Measurements from ENCODE around the gene ZNF782. TPM values are rescaled to one million over a fixed set of nuclear protein-coding genes. Genes with fewer than 3 reads are reported as not detected.

ZNF782 gene
- total and polyA plus RNA-seq, 2 donors (not counting 3 experiments of a cell fraction or from before 2014, with no cell fraction given) = 0.97 to 3.6 TPM

- no peak overlapping the region for H3K9ac ChIP-seq (replicated peaks; ENCODE audit: extremely low read depth, insufficient read depth, low read length)
- no peak for FAIRE-seq
- H3K4me3 ChIP-seq (replicated peaks in 1 of 3; ENCODE audit: insufficient read depth in 1 of 3, low read depth in 1 of 3, low read length in 3 of 3) = no peak overlapping the region
- H3K4me2 ChIP-seq (ENCODE audit: insufficient read depth, low read length) = no peak overlapping the region
- no peaks in the 10 kb centered on the region for H3K9me1 ChIP-seq (replicated peaks; ENCODE audit: control insufficient read depth, extremely low read depth, insufficient read depth, low read length)
- no peak for TF ChIP-seq EZH2 (IDR thresholded peaks at IDR 0.05; ENCODE audit: borderline replicate concordance, low read depth, low read length, severe bottlenecking)
- no peak for TF ChIP-seq JUN (IDR thresholded peaks at IDR 0.05; ENCODE audit: borderline replicate concordance, insufficient read depth, insufficient read length, low read depth)
- no peak for TF ChIP-seq MAX (IDR thresholded peaks at IDR 0.05; ENCODE audit: insufficient read depth, insufficient read length)
- no peak for TF ChIP-seq GATA2 (IDR thresholded peaks at IDR 0.05; ENCODE audit: insufficient read depth, insufficient read length, low read depth, low read length)
- TF ChIP-seq POLR2A (IDR thresholded peaks at IDR 0.05; ENCODE audit: low read depth, low read length) = no peak
- no peak for TF ChIP-seq POLR2AphosphoS5 (IDR thresholded peaks at IDR 0.05; ENCODE audit: insufficient read depth, low read depth, low read length)
- TF ChIP-seq FOS (IDR thresholded peaks at IDR 0.05; ENCODE audit: borderline replicate concordance, insufficient read depth, low read length) = no peak
- no peak for TF ChIP-seq CTCF (IDR thresholded peaks at IDR 0.05; ENCODE audit: extremely low read depth in 1 of 2, insufficient read depth in 1 of 2, low read depth in 1 of 2, low read length in 2 of 2)
- no peak for TF ChIP-seq MYC (IDR thresholded peaks at IDR 0.05; ENCODE audit: low read depth, low read length)
- intact Hi-C loops (cut with micrococcal nuclease) (no loop called here), dilution Hi-C loops (cut with MboI; ENCODE audit: extremely low pct_ligation_motif_present, low sequenced_read_pairs) (no loop called here)
- H3K27ac ChIP-seq (ENCODE audit: insufficient read depth, low read depth, low read length) = no peak overlapping the region
- H3K4me1 ChIP-seq (ENCODE audit: control insufficient read depth, extremely low read depth, insufficient read depth, low read length) = no peaks in the 10 kb centered on the region
- peaks cover 2% of the 10 kb centered on the region for H3K79me2 ChIP-seq (ENCODE audit: control insufficient read depth, insufficient read depth, low read length)
- peaks cover 3% of the 10 kb centered on the region for H3K9me3 ChIP-seq (replicated peaks; ENCODE audit: control insufficient read depth, insufficient read depth, low read length)
- BruUV-seq (replicated peaks) = no TSS peak
- no peaks in the 10 kb centered on the region for H3K27me3 ChIP-seq (ENCODE audit: control insufficient read depth in 2 of 2, insufficient read depth in 2 of 2, low read length in 2 of 2)
- CTCF ChIA-PET = no interaction called here
- peaks cover 2% of the 10 kb centered on the region for H4K20me1 ChIP-seq (replicated peaks; ENCODE audit: control insufficient read depth, extremely low read depth, insufficient read depth, low read length)
- POLR2A ChIA-PET = no interaction called here
- DNase-seq (ENCODE audit: low read depth, low spot score) = no peak
- H2AFZ ChIP-seq (ENCODE audit: low read depth, low read length) = no peak overlapping the region
- H3K36me3 ChIP-seq (ENCODE audit: control insufficient read depth in 2 of 2, extremely low read depth in 1 of 2, insufficient read depth in 2 of 2, low read length in 2 of 2) = peaks cover 7 to 11% of the 10 kb centered on the region in 2 experiments
Observed at GRCh38 chr9:96769989-96770388, 84.3 kb downstream of the ZNF782 start.

Other genes with a start within 250 kb of the ZNF782 start
- gene CDC14B, start 234.7 kb downstream of the ZNF782 start, total RNA-seq = 0.74 and 0.93 TPM in 2 replicates
- 0.30 and 0.39 TPM in 2 replicates for gene CDC14B, start 234.7 kb downstream of the ZNF782 start, polyA plus RNA-seq
- 14.5 and 14.7 TPM in 2 replicates for gene PRXL2C, start 199.2 kb downstream of the ZNF782 start, total RNA-seq
- gene PRXL2C, start 199.2 kb downstream of the ZNF782 start, polyA plus RNA-seq = 5.3 and 5.4 TPM in 2 replicates
- 8.7 and 8.8 TPM in 2 replicates for gene ZNF510, start 76.4 kb downstream of the ZNF782 start, total RNA-seq
- gene ZNF510, start 76.4 kb downstream of the ZNF782 start, polyA plus RNA-seq = 3.2 and 4.4 TPM in 2 replicates
- not detected in 2 replicates for gene NUTM2G, start 74.3 kb upstream of the ZNF782 start, total RNA-seq
- gene NUTM2G, start 74.3 kb upstream of the ZNF782 start, polyA plus RNA-seq = not detected in 2 replicates
- 0.83 and 1.3 TPM in 2 replicates for gene CTSV, start 184.6 kb upstream of the ZNF782 start, total RNA-seq
- gene CTSV, start 184.6 kb upstream of the ZNF782 start, polyA plus RNA-seq = 0.64 and 0.80 TPM in 2 replicates